ENCODE data around the gene CEP95. TPM values are rescaled to one million over a fixed set of nuclear protein-coding genes. Genes with fewer than 3 reads are reported as not detected.

The CEP95 gene
- total and polyA plus RNA-seq, 2 of the 13 experiments (the other 11 are each of a cell fraction or from before 2014, with no cell fraction given), result 65.9 to 68.8 TPM

- TF ChIP-seq GPN1 (CRISPR knock-in tag; IDR thresholded peaks at IDR 0.05; ENCODE audit: borderline replicate concordance) (0 out of 2 replicates have a peak, but pooled peaks have one; percentile 37), ZNF143 (CRISPR knock-in tag; IDR thresholded peaks at IDR 0.05) (0 out of 2 replicates have a peak, but pooled peaks have one; percentile 62), SP140L (CRISPR knock-in tag; IDR thresholded peaks at IDR 0.05; ENCODE audit: borderline replicate concordance) (no peak), THAP7 (CRISPR knock-in tag; IDR thresholded peaks at IDR 0.05) (0 out of 2 replicates have a peak, but pooled peaks have one; percentile 13), SOX13 (IDR thresholded peaks at IDR 0.05) (no peak), SOX13 (CRISPR knock-in tag; conservative IDR thresholded peaks at IDR 0.05 in 1 of 2, IDR thresholded peaks at IDR 0.05 in 1 of 2) (peak in 1 of 2 experiments; percentile 45; a peak in 3 of 4 replicates), ISX (CRISPR knock-in tag; conservative IDR thresholded peaks at IDR 0.05) (no peak; the same call in 1 of the 2 replicates)
- TF ChIP-seq, protein P1, sequence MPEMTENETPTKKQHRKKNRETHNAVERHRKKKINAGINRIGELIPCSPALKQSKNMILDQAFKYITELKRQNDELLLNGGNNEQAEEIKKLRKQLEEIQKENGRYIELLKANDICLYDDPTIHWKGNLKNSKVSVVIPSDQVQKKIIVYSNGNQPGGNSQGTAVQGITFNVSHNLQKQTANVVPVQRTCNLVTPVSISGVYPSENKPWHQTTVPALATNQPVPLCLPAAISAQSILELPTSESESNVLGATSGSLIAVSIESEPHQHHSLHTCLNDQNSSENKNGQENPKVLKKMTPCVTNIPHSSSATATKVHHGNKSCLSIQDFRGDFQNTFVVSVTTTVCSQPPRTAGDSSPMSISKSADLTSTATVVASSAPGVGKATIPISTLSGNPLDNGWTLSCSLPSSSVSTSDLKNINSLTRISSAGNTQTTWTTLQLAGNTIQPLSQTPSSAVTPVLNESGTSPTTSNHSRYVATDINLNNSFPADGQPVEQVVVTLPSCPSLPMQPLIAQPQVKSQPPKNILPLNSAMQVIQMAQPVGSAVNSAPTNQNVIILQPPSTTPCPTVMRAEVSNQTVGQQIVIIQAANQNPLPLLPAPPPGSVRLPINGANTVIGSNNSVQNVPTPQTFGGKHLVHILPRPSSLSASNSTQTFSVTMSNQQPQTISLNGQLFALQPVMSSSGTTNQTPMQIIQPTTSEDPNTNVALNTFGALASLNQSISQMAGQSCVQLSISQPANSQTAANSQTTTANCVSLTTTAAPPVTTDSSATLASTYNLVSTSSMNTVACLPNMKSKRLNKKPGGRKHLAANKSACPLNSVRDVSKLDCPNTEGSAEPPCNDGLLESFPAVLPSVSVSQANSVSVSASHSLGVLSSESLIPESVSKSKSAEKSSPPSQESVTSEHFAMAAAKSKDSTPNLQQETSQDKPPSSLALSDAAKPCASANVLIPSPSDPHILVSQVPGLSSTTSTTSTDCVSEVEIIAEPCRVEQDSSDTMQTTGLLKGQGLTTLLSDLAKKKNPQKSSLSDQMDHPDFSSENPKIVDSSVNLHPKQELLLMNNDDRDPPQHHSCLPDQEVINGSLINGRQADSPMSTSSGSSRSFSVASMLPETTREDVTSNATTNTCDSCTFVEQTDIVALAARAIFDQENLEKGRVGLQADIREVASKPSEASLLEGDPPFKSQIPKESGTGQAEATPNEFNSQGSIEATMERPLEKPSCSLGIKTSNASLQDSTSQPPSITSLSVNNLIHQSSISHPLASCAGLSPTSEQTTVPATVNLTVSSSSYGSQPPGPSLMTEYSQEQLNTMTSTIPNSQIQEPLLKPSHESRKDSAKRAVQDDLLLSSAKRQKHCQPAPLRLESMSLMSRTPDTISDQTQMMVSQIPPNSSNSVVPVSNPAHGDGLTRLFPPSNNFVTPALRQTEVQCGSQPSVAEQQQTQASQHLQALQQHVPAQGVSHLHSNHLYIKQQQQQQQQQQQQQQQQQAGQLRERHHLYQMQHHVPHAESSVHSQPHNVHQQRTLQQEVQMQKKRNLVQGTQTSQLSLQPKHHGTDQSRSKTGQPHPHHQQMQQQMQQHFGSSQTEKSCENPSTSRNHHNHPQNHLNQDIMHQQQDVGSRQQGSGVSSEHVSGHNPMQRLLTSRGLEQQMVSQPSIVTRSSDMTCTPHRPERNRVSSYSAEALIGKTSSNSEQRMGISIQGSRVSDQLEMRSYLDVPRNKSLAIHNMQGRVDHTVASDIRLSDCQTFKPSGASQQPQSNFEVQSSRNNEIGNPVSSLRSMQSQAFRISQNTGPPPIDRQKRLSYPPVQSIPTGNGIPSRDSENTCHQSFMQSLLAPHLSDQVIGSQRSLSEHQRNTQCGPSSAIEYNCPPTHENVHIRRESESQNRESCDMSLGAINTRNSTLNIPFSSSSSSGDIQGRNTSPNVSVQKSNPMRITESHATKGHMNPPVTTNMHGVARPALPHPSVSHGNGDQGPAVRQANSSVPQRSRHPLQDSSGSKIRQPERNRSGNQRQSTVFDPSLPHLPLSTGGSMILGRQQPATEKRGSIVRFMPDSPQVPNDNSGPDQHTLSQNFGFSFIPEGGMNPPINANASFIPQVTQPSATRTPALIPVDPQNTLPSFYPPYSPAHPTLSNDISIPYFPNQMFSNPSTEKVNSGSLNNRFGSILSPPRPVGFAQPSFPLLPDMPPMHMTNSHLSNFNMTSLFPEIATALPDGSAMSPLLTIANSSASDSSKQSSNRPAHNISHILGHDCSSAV (CRISPR knock-in tag; IDR thresholded peaks at IDR 0.05; ENCODE audit: borderline replicate concordance), result 0 out of 2 replicates have a peak, but pooled peaks have one; percentile 14
- TF ChIP-seq, protein P2, sequence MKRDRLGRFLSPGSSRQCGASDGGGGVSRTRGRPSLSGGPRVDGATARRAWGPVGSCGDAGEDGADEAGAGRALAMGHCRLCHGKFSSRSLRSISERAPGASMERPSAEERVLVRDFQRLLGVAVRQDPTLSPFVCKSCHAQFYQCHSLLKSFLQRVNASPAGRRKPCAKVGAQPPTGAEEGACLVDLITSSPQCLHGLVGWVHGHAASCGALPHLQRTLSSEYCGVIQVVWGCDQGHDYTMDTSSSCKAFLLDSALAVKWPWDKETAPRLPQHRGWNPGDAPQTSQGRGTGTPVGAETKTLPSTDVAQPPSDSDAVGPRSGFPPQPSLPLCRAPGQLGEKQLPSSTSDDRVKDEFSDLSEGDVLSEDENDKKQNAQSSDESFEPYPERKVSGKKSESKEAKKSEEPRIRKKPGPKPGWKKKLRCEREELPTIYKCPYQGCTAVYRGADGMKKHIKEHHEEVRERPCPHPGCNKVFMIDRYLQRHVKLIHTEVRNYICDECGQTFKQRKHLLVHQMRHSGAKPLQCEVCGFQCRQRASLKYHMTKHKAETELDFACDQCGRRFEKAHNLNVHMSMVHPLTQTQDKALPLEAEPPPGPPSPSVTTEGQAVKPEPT (CRISPR knock-in tag; IDR thresholded peaks at IDR 0.05; ENCODE audit: low read depth), result 0 out of 2 replicates have a peak, but pooled peaks have one; percentile 17
- TF ChIP-seq, protein P3, sequence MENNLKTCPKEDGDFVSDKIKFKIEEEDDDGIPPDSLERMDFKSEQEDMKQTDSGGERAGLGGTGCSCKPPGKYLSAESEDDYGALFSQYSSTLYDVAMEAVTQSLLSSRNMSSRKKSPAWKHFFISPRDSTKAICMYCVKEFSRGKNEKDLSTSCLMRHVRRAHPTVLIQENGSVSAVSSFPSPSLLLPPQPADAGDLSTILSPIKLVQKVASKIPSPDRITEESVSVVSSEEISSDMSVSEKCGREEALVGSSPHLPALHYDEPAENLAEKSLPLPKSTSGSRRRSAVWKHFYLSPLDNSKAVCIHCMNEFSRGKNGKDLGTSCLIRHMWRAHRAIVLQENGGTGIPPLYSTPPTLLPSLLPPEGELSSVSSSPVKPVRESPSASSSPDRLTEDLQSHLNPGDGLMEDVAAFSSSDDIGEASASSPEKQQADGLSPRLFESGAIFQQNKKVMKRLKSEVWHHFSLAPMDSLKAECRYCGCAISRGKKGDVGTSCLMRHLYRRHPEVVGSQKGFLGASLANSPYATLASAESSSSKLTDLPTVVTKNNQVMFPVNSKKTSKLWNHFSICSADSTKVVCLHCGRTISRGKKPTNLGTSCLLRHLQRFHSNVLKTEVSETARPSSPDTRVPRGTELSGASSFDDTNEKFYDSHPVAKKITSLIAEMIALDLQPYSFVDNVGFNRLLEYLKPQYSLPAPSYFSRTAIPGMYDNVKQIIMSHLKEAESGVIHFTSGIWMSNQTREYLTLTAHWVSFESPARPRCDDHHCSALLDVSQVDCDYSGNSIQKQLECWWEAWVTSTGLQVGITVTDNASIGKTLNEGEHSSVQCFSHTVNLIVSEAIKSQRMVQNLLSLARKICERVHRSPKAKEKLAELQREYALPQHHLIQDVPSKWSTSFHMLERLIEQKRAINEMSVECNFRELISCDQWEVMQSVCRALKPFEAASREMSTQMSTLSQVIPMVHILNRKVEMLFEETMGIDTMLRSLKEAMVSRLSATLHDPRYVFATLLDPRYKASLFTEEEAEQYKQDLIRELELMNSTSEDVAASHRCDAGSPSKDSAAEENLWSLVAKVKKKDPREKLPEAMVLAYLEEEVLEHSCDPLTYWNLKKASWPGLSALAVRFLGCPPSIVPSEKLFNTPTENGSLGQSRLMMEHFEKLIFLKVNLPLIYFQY (CRISPR knock-in tag; IDR thresholded peaks at IDR 0.05; ENCODE audit: borderline replicate concordance), result 0 out of 2 replicates have a peak, but pooled peaks have one; percentile 6
- TF ChIP-seq, protein P4, sequence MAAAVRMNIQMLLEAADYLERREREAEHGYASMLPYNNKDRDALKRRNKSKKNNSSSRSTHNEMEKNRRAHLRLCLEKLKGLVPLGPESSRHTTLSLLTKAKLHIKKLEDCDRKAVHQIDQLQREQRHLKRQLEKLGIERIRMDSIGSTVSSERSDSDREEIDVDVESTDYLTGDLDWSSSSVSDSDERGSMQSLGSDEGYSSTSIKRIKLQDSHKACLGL (CRISPR knock-in tag; IDR thresholded peaks at IDR 0.05), result peak; percentile 71; the same call in 1 of the 2 replicates
Observed at GRCh38 chr17:64505340-64506200, 1.2 kb upstream of the CEP95 start (continued).

All from HepG2 (cell line).